PC-3 (cell line): ENCODE data around the gene PFDN4. TPM values are rescaled to one million over a fixed set of nuclear protein-coding genes. Genes with fewer than 3 reads are reported as not detected.

Experiments
- ATAC-seq: fragments of 200-7000 bp; cut with Tn5 transposase; 2 replicates; pipeline ENCODE4 v1.9.1; 2020; ENCODE audit warnings: mild to moderate bottlenecking, moderate library complexity
- BruUV-seq: library from RNA; stranded (reverse); fragments of 400-500 nt; replicated peaks from 2 replicates; lab custom pipeline; 2021; lab: Mats Ljungman, UMichigan
- CTCF ChIA-PET: fragments of 300-600 bp; sonication (Branson Sonifier 250); formaldehyde crosslinking; loops from one replicate; lab custom pipeline; 2022; ENCODE audit warnings: antibody characterized with exemption; lab: Charles Lee
- POLR2A ChIA-PET: fragments of 300-600 bp; sonication (Branson Sonifier 250); formaldehyde crosslinking; loops from one replicate; lab custom pipeline; 2022; ENCODE audit warnings: antibody characterized with exemption; ENCODE audit not compliant: unreplicated experiment; lab: Charles Lee
- DNase-seq: peaks from one replicate; pipeline ENCODE4 v3.0.0-alpha.2; 2015
- H2AFZ ChIP-seq: fragments of 300-600 bp; sonication (generic); 2 replicates; pipeline ENCODE4 v1.6.0; 2016; ENCODE audit warnings: antibody characterized with exemption, low read length
- H3F3A ChIP-seq: fragments of 300-600 bp; sonication (generic); one replicate; pipeline ENCODE4 v1.6.0; 2017; ENCODE audit warnings: antibody characterized with exemption, low read length, control low read depth, mild to moderate bottlenecking; ENCODE audit not compliant: unreplicated experiment
- H3K27ac ChIP-seq: fragments of 300-600 bp; sonication (generic); 2 replicates; pipeline ENCODE4 v1.5.1; 2016; ENCODE audit warnings: mild to moderate bottlenecking, low read length
- H3K27me3 ChIP-seq: fragments of 300-600 bp; sonication (generic); 2 replicates; pipeline ENCODE4 v1.6.1; 2016; ENCODE audit warnings: low read length, mixed read lengths
- H3K36me3 ChIP-seq: fragments of 300-600 bp; sonication (generic); 2 replicates; pipeline ENCODE4 v1.6.1; 2016; ENCODE audit warnings: low read depth, mixed run types, low read length, mixed read lengths
- H3K4me1 ChIP-seq: fragments of 300-600 bp; sonication (generic); 2 replicates; pipeline ENCODE4 v1.5.1; 2016; ENCODE audit warnings: low read length; ENCODE audit not compliant: insufficient read depth
- H3K4me2 ChIP-seq: fragments of 300-600 bp; sonication (generic); 2 replicates; pipeline ENCODE4 v1.6.0; 2016; ENCODE audit warnings: low read length
- H3K4me3 ChIP-seq: fragments of 300-600 bp; sonication (generic); 2 replicates; pipeline ENCODE4 v1.5.1; 2016; ENCODE audit warnings: mild to moderate bottlenecking, low read length, mixed read lengths
- H3K79me2 ChIP-seq: fragments of 300-600 bp; sonication (generic); 2 replicates; pipeline ENCODE4 v1.6.1; 2017; ENCODE audit warnings: low read length, mixed read lengths
- H3K9ac ChIP-seq: fragments of 300-600 bp; sonication (generic); 2 replicates; pipeline ENCODE4 v1.6.0; 2016; ENCODE audit warnings: mild to moderate bottlenecking, low read length
- H3K9me2 ChIP-seq: fragments of 300-600 bp; sonication (generic); replicated peaks from 2 replicates; pipeline ENCODE4 v1.6.1; 2016; ENCODE audit warnings: mixed run types, low read length, mixed read lengths
- H3K9me3 ChIP-seq: fragments of 300-600 bp; sonication (generic); 2 replicates; pipeline ENCODE4 v1.6.1; 2016; ENCODE audit warnings: low read length, mixed read lengths
- H4K20me1 ChIP-seq: fragments of 300-600 bp; sonication (generic); 2 replicates; pipeline ENCODE4 v1.6.1; 2016; ENCODE audit warnings: low read length, mixed read lengths
- EZH2 ChIP-seq: fragments of 300-600 bp; sonication (generic); IDR thresholded peaks from one replicate; pipeline ENCODE4 v1.6.1; 2017; ENCODE audit warnings: antibody characterized with exemption, mild to moderate bottlenecking, low read length; ENCODE audit not compliant: unreplicated experiment
- EZH2phosphoT487 ChIP-seq: fragments of 300-600 bp; sonication (generic); IDR thresholded peaks from 2 replicates; pipeline ENCODE4 v1.6.1; 2018; ENCODE audit warnings: mild to moderate bottlenecking, antibody characterized with exemption, low read length, borderline replicate concordance
- intact Hi-C: fragments of 100-400 bp; cut with micrococcal nuclease; formaldehyde crosslinking; loops from 2 replicates; pipeline ENCODE4 v1.9.0; 2023
- total RNA-seq: library from RNA; depleted of rRNA; stranded (reverse); fragments of >200 nt; gene quantifications from 2 replicates; pipeline ENCODE4 v1.2.3, GENCODE V29; 2014
- TF ChIP-seq, protein P1 (sequence below): fragments of 300-600 bp; sonication (generic); conservative IDR thresholded peaks from 2 replicates; pipeline ENCODE4 v1.5.1; 2017; ENCODE audit warnings: antibody characterized with exemption, low read depth, mild to moderate bottlenecking, low read length

Gene PFDN4
- total RNA-seq, 1 experiment from 2014 or later, result 122 TPM

GRCh38 chr20:54227751-54228150 lies 19.9 kb downstream of the PFDN4 start:
- no peaks in the 10 kb centered on the region for H3K36me3 ChIP-seq
- CTCF ChIA-PET, result no interaction called here
- no peaks in the 10 kb centered on the region for H3K9me2 ChIP-seq
- H3K4me1 ChIP-seq, result peaks cover 3% of the 10 kb centered on the region; the same call in 1 of the 2 replicates
- H3K9ac ChIP-seq, result no peak overlapping the region
- H3K27ac ChIP-seq, result no peak overlapping the region
- BruUV-seq, result no TSS peak
- intact Hi-C loops, result no loop called here
- TF ChIP-seq EZH2phosphoT487 (no peak), EZH2 (no peak)
- no peaks in the 10 kb centered on the region for H3K9me3 ChIP-seq
- no peaks in the 10 kb centered on the region for H3F3A ChIP-seq
- no peak for DNase-seq
- H3K4me3 ChIP-seq, result no peak overlapping the region
- POLR2A ChIA-PET, result no interaction called here
- H3K4me2 ChIP-seq, result no peak overlapping the region
- H2AFZ ChIP-seq, result no peak overlapping the region
- H3K27me3 ChIP-seq, result no peaks in the 10 kb centered on the region
- no peaks in the 10 kb centered on the region for H4K20me1 ChIP-seq
- ATAC-seq, result no peak
- H3K79me2 ChIP-seq, result no peaks in the 10 kb centered on the region

GRCh38 chr20:54228841-54229240 lies 21.0 kb downstream of the PFDN4 start:
- peaks cover 3% of the 10 kb centered on the region; the same call in 1 of the 2 replicates for H3K4me1 ChIP-seq
- no peak overlapping the region for H3K27ac ChIP-seq
- H3K27me3 ChIP-seq, result no peaks in the 10 kb centered on the region
- TF ChIP-seq, protein P1, sequence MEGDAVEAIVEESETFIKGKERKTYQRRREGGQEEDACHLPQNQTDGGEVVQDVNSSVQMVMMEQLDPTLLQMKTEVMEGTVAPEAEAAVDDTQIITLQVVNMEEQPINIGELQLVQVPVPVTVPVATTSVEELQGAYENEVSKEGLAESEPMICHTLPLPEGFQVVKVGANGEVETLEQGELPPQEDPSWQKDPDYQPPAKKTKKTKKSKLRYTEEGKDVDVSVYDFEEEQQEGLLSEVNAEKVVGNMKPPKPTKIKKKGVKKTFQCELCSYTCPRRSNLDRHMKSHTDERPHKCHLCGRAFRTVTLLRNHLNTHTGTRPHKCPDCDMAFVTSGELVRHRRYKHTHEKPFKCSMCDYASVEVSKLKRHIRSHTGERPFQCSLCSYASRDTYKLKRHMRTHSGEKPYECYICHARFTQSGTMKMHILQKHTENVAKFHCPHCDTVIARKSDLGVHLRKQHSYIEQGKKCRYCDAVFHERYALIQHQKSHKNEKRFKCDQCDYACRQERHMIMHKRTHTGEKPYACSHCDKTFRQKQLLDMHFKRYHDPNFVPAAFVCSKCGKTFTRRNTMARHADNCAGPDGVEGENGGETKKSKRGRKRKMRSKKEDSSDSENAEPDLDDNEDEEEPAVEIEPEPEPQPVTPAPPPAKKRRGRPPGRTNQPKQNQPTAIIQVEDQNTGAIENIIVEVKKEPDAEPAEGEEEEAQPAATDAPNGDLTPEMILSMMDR, result no peak
- TF ChIP-seq EZH2 (no peak), EZH2phosphoT487 (no peak)
- no peaks in the 10 kb centered on the region for H4K20me1 ChIP-seq
- no peaks in the 10 kb centered on the region for H3F3A ChIP-seq
- H3K9me3 ChIP-seq, result no peaks in the 10 kb centered on the region
- no peak overlapping the region for H3K4me2 ChIP-seq
- ChIA-PET POLR2A (no interaction called here), CTCF (no interaction called here)
- ATAC-seq, result no peak
- no peaks in the 10 kb centered on the region for H3K9me2 ChIP-seq
- H3K9ac ChIP-seq, result no peak overlapping the region
- H2AFZ ChIP-seq, result no peak overlapping the region
- H3K79me2 ChIP-seq, result no peaks in the 10 kb centered on the region
- intact Hi-C loops, result no loop called here
- H3K4me3 ChIP-seq, result no peak overlapping the region
- H3K36me3 ChIP-seq, result no peaks in the 10 kb centered on the region
- BruUV-seq, result no TSS peak
- DNase-seq, result peak; percentile 68

DNA sequence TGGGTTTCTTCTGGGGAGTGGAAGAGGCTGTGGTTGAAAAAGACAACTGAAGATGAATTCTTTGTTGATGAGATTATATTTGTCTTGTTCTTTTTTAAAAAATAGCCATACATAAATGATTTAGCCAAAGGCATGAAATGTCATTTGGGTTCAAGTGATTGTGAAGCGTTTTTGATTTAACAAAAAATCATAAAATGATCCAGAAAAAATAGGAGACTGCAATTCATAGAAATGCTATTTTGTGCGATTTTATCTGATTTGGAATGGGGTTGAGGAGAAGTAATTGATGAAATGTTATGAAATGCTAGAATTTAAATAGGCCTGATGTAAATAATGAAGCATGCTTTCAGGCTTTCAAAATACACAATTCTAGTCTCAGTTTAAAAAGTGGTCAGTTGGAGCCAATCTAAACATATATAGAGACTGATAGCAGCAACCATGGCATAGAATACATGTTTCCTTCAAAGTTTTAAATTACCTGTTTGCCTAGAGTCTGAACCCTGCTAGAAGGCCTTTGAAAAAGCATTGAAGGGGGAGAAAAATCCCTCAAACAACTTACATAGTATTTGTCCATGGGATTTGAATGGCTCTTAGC lies 21.8 kb downstream of the PFDN4 start:
- Histone ChIP-seq H4K20me1 (no peaks in the 10 kb centered on the region), H3K36me3 (no peaks in the 10 kb centered on the region), H3K4me3 (no peak overlapping the region), H3K9ac (no peak overlapping the region), H3K27me3 (no peaks in the 10 kb centered on the region), H3K79me2 (no peaks in the 10 kb centered on the region), H3K9me3 (no peaks in the 10 kb centered on the region), H3K4me1 (peaks cover 3% of the 10 kb centered on the region; the same call in 1 of the 2 replicates), H3F3A (no peaks in the 10 kb centered on the region), H2AFZ (no peak overlapping the region), H3K9me2 (no peaks in the 10 kb centered on the region), H3K4me2 (no peak overlapping the region), H3K27ac (no peak overlapping the region)
- POLR2A ChIA-PET, result no interaction called here
- CTCF ChIA-PET, result no interaction called here
- TF ChIP-seq EZH2, result no peak
- TF ChIP-seq, protein P1, result no peak
- TF ChIP-seq EZH2phosphoT487, result no peak
- intact Hi-C loops, result no loop called here
- ATAC-seq (no peak), DNase-seq (no peak)
- BruUV-seq, result no TSS peak
